GM19372 (cell line): Measurements from ENCODE around the gene PAIP1.
"Not testable (repeated sequence)": the region's sequence is repeated elsewhere in the genome, so short reads cannot be mapped to it uniquely, and the experiment has no call there.

Source experiments
- ATAC-seq: cut with Tn5 transposase; IDR thresholded peaks from one replicate; pipeline ENCODE4 v1.9.1; 2021; ENCODE audit warnings: mild to moderate bottlenecking, low read depth, moderate library complexity; ENCODE audit not compliant: unreplicated experiment

The PAIP1 gene

DNA sequence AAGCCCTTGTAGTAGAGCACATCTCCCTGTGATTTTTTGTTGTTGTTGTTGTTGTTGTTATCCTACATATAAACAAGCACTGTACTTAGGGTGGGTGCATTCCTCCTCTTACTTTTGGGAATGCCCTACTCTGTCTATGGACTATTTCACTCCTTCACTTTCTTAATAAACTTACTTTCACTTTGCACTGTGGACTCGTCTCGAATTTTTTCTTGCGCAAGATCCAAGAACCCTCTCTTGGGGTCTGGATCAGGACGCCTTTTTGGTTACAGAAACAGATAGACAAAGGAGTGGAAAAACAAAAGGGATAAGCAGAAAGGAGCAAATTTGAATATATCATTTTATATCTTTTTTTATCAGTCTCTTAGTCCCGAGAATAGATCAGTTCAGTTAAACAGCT lies 14.4 kb upstream of the PAIP1 start:
- no peak for ATAC-seq

DNA sequence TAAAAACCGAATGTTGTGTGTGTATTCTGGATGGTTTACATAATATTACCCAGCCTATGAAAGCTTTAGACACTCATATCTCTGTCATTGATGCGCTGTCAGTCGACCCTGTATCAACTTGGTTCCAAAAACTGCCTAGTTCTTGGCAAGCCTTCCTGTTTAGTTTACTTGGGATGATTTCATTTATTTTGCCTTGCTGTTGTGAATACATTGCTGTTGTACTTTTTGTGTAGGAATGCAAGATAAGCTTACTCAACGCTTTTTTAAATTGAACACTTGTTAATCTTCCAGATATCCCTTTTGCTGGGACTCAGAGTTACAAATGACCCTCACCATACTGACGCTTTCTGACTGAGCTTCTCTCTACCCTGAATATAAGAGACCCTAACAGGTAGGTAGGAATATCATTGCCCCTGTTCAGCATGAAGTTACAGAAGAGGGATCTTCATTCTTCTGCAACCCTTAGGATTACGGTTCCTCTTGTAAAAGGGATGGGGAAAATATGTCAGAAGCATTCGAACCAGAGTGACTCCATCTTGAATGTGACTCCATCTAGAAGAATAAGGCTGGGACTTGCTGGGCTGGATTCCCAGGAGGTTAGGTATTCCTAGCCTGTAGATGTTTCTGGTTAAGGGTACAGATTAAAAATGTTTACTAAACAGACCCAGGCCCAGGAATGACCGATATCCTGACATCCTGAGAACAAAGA lies 13.7 kb upstream of the PAIP1 start:
- no peak for ATAC-seq

DNA sequence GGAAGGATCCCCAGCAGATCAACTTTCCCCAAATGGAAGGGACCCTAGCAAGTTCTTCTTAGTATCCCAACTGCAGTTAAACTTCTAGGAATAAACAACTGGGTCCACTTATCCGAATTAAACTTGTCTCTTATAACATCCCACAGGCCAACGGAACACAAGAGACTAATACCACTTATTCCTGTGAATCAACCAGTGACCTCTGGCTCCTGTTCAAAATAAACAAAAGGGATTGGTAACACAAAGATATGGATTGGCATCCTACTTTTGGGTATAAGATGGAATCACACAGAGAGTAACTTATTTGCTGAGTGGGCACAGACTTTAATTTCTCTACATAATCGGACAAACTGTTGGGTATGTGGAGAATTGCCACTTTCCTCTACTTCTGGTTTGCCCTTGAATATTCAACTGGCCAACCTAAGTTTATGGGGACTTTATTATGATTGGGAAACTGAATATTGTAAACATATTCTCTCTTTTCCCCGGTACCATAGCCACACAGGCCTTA lies 12.4 kb upstream of the PAIP1 start:
- ATAC-seq = no peak

DNA sequence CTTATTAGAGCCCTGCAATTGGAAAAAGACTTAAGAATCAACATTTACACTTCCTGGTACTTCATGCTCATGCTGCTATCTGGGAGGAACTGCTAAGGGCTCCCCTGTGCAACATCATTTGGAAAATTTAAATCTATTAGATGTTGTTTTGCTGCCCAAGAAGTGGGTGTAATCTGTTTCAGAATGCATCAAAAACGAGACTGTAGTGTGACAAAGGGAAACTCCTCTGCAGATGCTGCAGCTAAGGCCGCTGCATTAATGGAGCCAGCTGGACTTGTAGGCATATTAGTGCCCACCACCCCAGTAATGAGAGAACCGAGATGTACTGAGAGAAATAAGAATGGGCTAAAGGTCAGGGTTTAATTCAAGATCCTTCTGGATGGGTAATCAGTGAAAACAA lies 11.1 kb upstream of the PAIP1 start:
- ATAC-seq = no peak

DNA sequence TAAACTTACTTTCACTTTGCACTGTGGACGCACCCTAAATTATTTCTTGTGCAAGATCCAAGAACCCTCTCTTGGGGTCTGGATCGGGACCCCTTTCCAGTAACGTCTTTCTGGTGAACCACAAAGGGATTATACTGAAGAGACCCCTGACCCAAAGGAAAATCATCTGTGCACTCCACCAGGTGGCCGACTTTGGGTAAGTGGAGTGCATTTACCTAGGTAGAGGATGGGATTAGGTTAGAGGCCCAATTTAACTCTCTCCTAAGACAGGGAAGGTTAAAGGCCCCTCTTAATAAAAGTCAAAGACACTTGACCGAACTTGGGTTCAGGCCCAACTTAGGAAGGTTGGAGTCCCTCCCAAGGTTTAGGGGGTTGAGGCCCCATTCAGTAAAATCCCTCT lies 8.2 kb upstream of the PAIP1 start:
- no peak for ATAC-seq

DNA sequence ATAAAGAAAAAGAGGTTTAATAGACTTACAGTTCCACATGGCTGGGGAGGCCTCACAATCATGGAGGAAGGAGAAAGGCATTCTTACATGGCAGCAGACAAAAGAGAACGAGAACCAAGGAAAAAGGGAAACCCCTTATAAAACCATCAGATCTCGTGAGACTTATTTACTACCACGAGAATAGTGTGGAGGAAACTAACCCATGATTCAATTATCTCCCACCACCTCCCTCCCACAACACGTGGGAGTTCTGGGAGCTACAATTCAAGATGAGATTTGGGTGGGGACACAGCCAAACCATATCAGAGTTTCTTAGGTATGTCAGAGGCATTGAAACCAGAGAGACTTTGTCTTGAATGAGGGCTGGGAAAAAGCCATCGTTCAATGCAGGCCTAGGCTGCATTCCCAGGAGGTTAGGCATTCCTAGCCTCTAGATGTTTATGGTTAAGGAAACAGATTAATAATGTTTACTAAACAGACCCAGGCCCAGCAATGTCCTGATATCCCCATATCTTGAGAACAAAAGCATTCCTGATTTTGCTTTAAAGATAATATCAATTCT lies 7.5 kb upstream of the PAIP1 start:
- ATAC-seq = no peak

DNA sequence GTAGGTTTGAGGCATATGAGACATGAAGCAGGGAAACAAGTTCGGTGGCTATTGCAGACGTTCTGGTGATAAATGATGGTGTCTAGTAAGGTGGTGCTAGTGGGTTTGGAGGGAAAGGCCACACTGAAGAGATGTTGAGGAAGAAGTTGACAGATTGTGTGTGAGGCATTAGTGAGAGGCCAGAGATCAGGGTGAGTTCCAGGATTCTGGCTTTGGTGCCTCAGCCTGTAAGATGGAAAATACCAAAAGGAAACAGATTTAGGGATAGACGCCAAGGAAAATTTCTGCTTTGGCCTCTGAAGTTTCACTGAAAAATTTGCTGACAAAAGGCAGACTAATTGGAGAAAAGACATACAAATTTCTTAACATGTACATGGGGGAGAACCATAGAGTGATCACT lies 6.4 kb upstream of the PAIP1 start:
- ATAC-seq = no peak

DNA sequence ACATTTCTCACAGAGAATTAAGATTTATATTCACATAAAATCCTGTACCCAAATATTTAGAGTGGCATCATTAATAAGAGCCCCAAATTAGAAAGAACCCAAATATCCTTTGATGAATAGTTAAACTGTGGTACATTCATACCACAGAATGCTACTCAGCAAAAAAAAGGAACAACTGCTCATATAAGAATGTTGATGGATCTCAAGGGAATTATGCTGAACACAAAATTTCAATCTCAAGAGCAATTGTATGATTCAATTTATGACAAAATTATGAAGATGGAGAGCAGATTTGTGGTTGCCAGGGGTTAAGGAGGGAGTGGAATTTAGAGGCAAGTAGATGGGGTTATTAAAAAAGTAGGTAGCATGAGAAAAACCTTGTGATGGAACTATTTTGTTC lies 4.5 kb upstream of the PAIP1 start:
- no peak for ATAC-seq

DNA sequence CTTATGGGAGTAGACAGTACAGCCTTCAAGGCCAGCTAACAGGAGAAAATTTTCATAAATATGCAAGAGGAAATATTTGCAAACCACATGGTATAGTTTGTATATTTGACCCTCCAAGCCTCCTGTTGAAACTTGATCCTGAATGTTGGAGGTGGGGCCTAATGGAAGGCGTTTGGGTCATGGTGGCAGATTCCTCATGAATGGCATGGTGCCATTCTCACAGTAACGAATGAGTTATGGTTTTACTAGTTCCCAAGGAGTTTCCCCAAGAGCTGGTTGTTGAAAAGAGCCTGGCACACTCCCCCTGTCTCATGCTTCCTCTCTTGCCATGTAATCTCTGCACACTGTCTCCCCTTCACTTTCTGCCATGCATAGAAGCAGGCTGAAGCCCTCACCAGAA lies 3.3 kb upstream of the PAIP1 start:
- ATAC-seq = no peak

DNA sequence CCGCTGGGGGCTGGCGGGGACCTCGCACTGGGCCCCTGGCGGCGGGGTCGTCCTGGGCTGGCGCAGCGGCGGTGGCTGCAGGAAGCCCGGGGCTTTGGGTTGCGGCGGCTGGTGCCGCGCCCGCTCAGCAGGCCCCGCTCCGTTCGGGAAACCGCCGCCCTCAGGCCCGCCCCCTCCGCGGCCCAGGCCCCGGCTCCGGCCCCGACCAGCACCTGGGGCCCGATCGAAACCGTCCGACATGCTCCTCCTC lies 345 bp downstream of the PAIP1 start:
- peak; percentile 87 for ATAC-seq

DNA sequence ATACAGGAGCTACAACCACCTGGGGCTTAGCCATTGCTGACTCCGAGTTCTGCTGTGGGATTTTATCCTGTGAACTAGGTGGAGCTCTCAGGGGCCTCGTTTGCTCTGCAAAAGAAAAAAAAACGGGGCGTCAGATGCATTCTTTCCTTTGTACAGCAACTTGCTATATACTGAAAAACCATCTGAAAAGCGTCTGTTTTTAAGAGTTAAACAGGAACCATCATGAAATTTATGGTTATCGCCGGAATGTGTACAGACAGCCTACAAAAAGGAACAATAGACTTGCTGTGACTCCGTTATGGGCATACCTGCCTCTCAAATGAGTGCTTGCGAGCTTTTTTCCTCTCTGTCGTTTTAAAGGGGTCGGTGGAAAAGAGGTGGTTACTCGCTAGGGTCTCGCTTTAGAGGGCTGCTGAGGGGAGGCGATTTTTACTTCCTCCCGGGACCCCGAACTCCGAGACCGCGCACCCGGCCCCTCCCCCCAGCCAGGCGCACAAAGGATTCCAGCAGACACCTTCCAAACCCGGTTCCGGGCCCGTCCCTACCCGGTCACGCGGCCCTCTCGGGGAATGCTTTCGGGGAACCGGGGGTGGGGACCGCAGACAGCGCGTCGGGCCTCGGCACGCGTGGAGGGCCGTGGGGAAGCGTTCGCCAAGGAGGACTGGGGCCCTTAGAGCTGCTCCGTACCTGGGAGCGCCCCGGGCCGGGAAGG lies 826 bp downstream of the PAIP1 start:
- ATAC-seq = peak; percentile 1

DNA sequence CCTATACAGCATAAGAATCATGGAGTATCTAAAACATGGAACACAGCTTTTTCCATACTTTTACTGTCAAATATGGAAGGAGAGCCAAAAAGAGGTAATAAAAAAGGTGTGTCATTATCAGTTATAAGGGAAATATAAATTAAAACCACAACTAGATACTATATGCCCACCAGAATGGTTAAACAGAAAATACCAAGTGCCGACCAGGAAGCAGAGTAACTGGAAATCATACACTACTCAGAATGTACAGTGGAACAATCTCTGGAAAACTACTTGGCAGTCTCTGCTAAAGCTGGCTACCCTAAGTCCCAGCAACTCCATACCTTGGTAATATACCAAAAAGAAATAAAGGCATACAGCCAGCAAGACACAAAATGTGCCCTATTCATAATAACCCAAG lies 2.4 kb downstream of the PAIP1 start:
- ATAC-seq = no peak

DNA sequence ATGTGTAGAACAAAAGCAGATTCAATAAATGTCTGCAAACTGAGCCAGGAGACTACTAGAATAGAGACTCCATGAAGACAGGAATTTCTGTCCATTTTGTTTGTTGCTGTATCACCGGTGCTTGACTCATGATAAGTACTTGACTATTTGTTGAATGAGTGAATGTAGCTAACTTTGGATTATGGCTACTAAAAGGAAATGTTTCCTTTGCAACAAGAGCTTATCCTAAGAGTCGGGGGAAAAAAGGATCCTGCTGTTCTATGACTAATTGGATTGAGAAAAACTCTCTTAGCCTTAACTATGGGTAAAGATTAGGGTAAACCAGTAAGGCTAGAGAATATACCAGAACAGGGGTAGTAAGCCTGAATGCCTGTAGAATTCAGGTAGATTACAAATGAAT lies 3.5 kb downstream of the PAIP1 start:
- no peak for ATAC-seq

DNA sequence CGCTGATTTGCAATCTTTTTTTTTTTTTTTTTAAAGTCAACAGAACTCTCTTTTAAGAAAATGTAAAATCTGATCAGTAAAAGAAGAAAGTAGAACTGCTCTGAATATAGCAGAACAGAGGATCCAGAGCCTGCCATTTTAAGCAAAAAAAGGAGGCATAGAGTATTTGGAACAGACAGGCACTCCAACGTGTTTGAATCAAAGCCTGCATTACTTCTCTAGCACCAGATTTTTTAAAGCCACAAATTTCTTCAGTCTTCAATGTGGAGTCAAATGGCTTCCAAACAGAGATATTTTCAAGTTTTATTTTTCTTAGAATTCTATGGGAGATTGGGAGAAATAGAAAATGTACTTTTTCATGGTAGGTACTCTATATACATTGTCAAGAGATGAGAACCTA lies 5.1 kb downstream of the PAIP1 start:
- no peak for ATAC-seq

DNA sequence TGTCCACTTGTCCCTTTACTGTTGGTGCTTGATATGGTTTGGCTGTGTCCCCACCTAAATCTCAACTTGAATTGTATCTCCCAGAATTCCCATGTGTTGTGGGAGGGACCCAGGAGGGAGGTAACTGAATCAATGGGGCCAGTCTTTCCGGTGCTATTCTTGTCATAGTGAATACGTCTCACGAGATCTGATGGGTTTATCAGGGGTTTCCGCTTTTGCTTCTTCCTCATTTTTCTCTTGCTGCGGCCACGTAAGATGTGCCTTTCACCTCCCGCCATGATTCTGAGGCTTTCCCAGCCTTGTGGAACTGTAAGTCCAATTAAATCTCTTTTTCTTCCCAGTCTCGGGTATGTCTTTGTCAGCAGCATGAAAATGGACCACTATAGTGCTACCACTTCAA lies 7.6 kb downstream of the PAIP1 start:
- ATAC-seq = not testable (repeated sequence)

DNA sequence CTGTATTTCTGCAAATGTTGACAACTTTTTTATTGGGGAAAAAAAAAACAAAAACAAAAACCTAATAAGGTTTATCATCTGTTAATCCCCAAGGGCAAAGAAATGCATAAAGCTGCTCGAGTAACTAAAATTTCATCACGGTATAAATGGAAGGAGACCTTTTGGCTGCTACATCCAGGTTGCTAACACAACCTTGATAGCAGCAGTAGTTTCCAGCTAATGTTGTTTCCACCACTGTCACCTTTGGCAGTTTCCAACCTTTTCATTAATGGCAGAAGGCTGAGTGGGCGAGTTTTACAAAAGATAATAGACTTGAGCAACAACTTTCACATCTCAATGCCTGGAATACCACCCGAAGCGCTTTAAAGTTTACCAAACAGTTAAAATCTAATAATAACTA lies 8.5 kb downstream of the PAIP1 start:
- no peak for ATAC-seq

DNA sequence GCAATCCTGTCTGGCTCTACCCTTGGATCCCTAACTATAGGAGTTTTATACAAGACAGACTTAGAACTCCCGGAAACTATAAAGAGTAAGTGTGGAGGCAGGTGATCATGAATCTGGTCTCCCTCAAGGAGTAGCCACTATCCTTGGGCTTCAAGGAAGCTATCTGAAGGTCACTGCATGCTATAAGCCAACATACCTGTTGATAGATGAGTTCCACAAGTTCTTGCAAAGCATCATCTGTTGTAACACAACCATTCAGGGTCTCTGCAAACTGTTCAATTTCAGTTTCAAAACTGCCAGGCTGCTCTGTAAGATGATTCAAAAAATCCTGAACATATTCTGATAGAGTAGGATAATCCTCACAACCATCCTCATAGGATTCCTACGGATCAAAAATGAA lies 9.3 kb downstream of the PAIP1 start:
- ATAC-seq = no peak

DNA sequence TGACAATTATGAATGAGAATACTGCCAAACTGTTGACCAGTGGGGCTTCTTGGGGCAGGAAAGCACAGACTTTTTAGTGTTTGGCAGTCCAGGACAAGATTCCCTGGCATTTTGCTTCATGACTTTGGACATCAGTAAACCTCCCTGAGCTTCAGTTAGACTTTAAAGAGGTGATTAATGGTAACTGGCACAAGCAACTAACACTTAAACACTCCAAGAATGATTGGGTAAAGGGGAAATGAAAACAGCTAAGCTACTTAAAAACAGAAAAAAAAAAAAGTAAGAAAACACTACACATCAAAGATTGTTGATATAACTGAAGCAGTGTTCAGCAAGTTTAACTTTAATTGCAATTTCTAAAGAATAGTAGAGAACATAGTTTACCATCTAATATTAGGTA lies 13.4 kb downstream of the PAIP1 start:
- no peak for ATAC-seq

DNA sequence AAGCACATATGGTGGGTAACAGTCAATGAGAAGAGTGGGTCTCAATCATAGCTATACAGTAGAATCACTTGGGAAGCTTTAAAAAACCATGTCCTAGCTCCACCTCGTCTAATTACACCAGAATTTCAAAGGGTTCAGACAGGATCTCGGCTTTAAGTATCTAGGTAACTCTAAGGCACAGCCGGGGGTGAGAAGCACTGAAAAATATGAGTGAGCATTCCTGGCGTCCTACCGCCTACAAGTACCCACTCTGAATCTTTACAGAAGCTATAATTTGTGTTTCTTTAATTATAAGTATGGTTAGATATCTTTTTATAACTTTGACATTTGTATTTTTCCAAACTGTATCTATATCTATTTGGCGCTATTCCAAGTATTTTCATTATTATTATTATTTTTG lies 16.1 kb downstream of the PAIP1 start:
- ATAC-seq = no peak

DNA sequence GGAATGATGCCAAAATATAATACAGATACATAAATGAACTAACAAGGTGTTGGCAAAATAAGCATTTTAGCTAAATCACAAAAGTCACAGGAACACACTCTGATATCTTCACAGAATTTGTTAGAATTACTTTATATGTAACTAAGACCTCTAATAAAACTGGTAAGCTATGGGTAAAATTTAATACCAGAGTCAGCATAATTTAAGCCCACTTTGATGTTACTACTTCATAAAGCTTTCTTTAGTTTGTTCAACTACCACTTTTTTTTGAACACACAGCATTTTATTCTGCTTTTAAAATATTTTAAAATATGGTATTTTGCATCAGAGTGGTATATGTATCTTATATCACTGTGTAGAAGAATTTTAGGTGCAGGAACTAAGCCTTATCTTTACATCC lies 19.9 kb downstream of the PAIP1 start:
- no peak for ATAC-seq

DNA sequence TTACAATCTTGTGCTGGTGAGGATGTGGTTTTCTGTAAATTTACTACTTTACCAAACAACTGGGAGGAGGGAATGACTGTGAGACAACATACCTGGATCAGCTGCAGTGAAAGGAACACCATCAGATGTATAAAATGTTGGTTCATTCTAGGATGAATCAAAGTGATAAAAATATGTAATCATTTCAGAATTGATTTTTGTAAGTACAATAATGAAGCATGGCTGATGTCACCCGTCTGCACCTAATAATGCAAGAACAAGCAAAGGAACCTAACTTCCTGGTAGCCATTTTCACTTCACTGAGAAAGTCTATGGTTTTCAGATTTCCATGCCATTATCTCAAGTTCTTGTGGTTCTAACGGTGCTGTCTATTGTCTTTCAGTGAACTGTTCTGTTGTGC lies 23.2 kb downstream of the PAIP1 start:
- ATAC-seq = no peak

DNA sequence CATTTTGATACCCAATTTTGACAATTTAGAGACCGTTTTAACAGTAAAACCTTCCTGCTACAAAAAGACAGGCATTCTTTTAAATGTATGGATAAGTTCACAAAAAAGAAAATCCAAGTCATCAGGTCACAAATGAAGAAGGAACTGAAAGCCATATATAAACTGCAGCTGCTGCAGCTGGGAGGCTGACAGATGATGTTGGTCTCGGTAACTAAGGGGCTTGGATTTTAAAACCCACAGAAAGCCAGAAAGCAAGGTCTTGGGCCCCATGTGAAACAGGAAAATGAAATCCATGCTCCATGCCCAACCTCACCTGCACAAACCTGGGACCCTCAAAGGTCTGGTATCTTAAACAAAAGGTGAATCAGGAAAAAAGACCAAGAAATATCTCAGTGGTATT lies 26.2 kb downstream of the PAIP1 start:
- no peak for ATAC-seq
